ENCODE measurements around the gene USP49.

The USP49 gene

GRCh38 chr6:41892921-41893564, 2.1 kb downstream of the USP49 start:
- Histone ChIP-seq H3K4me2 (ENCODE audit: low read length) (no peak overlapping the region), H3K27me3 (ENCODE audit: control insufficient read depth, insufficient read depth, low read length) (no peaks in the 10 kb centered on the region), H3K4me3 (ENCODE audit: low read length) (no peak overlapping the region), H3K9ac (ENCODE audit: low read depth, low read length) (no peak overlapping the region), H3K36me3 (ENCODE audit: insufficient read depth, low read length) (no peaks in the 10 kb centered on the region), H3K9me3 (replicated peaks; ENCODE audit: low read length) (no peaks in the 10 kb centered on the region), H3K4me1 (ENCODE audit: control insufficient read depth, insufficient read depth, low read length) (peaks cover 13% of the 10 kb centered on the region)

- no peak overlapping the region for H3K4me3 ChIP-seq (ENCODE audit: low read length)
- H3K36me3 ChIP-seq (ENCODE audit: insufficient read depth, low read length), result no peaks in the 10 kb centered on the region
- H3K9ac ChIP-seq (ENCODE audit: low read depth, low read length), result no peak overlapping the region
- H3K4me2 ChIP-seq (ENCODE audit: low read length), result no peak overlapping the region
- no peaks in the 10 kb centered on the region for H3K27me3 ChIP-seq (ENCODE audit: control insufficient read depth, insufficient read depth, low read length)
- no peaks in the 10 kb centered on the region for H3K4me1 ChIP-seq (ENCODE audit: control insufficient read depth, insufficient read depth, low read length)
- no peaks in the 10 kb centered on the region for H3K9me3 ChIP-seq (replicated peaks; ENCODE audit: low read length)
These were observed 7.8 kb downstream of the USP49 start for GRCh38 chr6:41887331-41887751.

GRCh38 chr6:41885930-41886329, 9.2 kb downstream of the USP49 start:
- Histone ChIP-seq H3K4me2 (ENCODE audit: low read length) (no peak overlapping the region), H3K36me3 (ENCODE audit: insufficient read depth, low read length) (no peaks in the 10 kb centered on the region), H3K4me3 (ENCODE audit: low read length) (no peak overlapping the region)

GRCh38 chr6:41884957-41885356, 10.2 kb downstream of the USP49 start:
- Histone ChIP-seq H3K9ac (ENCODE audit: low read depth, low read length) (no peak overlapping the region), H3K4me3 (ENCODE audit: low read length) (no peak overlapping the region), H3K4me1 (ENCODE audit: control insufficient read depth, insufficient read depth, low read length) (peaks cover 7% of the 10 kb centered on the region), H3K9me3 (replicated peaks; ENCODE audit: low read length) (no peaks in the 10 kb centered on the region), H3K27me3 (ENCODE audit: control insufficient read depth, insufficient read depth, low read length) (no peaks in the 10 kb centered on the region), H3K4me2 (ENCODE audit: low read length) (no peak overlapping the region), H3K36me3 (ENCODE audit: insufficient read depth, low read length) (no peaks in the 10 kb centered on the region)

More at GRCh38 chr6:41885930-41886329, 9.2 kb downstream of the USP49 start:
- Histone ChIP-seq H3K9ac (ENCODE audit: low read depth, low read length) (no peak overlapping the region), H3K9me3 (replicated peaks; ENCODE audit: low read length) (no peaks in the 10 kb centered on the region), H3K4me1 (ENCODE audit: control insufficient read depth, insufficient read depth, low read length) (peaks cover 7% of the 10 kb centered on the region), H3K27me3 (ENCODE audit: control insufficient read depth, insufficient read depth, low read length) (no peaks in the 10 kb centered on the region)

GRCh38 chr6:41881506-41881905, 13.7 kb downstream of the USP49 start:
- Histone ChIP-seq H3K4me3 (ENCODE audit: low read length) (no peak overlapping the region), H3K9ac (ENCODE audit: low read depth, low read length) (no peak overlapping the region), H3K27me3 (ENCODE audit: control insufficient read depth, insufficient read depth, low read length) (no peaks in the 10 kb centered on the region)

GRCh38 chr6:41878961-41879405, 16.2 kb downstream of the USP49 start:
- H3K4me2 ChIP-seq (ENCODE audit: low read length), result peak overlapping the region; percentile 72
- H3K9me3 ChIP-seq (replicated peaks; ENCODE audit: low read length), result no peaks in the 10 kb centered on the region
- H3K4me1 ChIP-seq (ENCODE audit: control insufficient read depth, insufficient read depth, low read length), result peaks cover 31% of the 10 kb centered on the region
- peak overlapping the region; percentile 61 for H3K9ac ChIP-seq (ENCODE audit: low read depth, low read length)
- H3K36me3 ChIP-seq (ENCODE audit: insufficient read depth, low read length), result no peaks in the 10 kb centered on the region
- peak overlapping the region; percentile 30 for H3K4me3 ChIP-seq (ENCODE audit: low read length)
- no peaks in the 10 kb centered on the region for H3K27me3 ChIP-seq (ENCODE audit: control insufficient read depth, insufficient read depth, low read length)

More at GRCh38 chr6:41881506-41881905, 13.7 kb downstream of the USP49 start:
- H3K9me3 ChIP-seq (replicated peaks; ENCODE audit: low read length), result no peaks in the 10 kb centered on the region
- H3K4me2 ChIP-seq (ENCODE audit: low read length), result no peak overlapping the region
- H3K36me3 ChIP-seq (ENCODE audit: insufficient read depth, low read length), result no peaks in the 10 kb centered on the region
- peaks cover 31% of the 10 kb centered on the region for H3K4me1 ChIP-seq (ENCODE audit: control insufficient read depth, insufficient read depth, low read length)

- H3K4me1 ChIP-seq (ENCODE audit: control insufficient read depth, insufficient read depth, low read length), result peaks cover 31% of the 10 kb centered on the region
- no peaks in the 10 kb centered on the region for H3K27me3 ChIP-seq (ENCODE audit: control insufficient read depth, insufficient read depth, low read length)
- H3K36me3 ChIP-seq (ENCODE audit: insufficient read depth, low read length), result no peaks in the 10 kb centered on the region
- H3K4me2 ChIP-seq (ENCODE audit: low read length), result peak overlapping the region; percentile 72
- H3K9ac ChIP-seq (ENCODE audit: low read depth, low read length), result peak overlapping the region; percentile 61
- peak overlapping the region; percentile 50 for H3K4me3 ChIP-seq (ENCODE audit: low read length)
- H3K9me3 ChIP-seq (replicated peaks; ENCODE audit: low read length), result no peaks in the 10 kb centered on the region
These were observed 16.9 kb downstream of the USP49 start for GRCh38 chr6:41878246-41878645.

- H3K4me1 ChIP-seq (ENCODE audit: control insufficient read depth, insufficient read depth, low read length), result peaks cover 31% of the 10 kb centered on the region
- H3K27me3 ChIP-seq (ENCODE audit: control insufficient read depth, insufficient read depth, low read length), result no peaks in the 10 kb centered on the region
- no peak overlapping the region for H3K9ac ChIP-seq (ENCODE audit: low read depth, low read length)
- no peak overlapping the region for H3K4me3 ChIP-seq (ENCODE audit: low read length)
- no peaks in the 10 kb centered on the region for H3K36me3 ChIP-seq (ENCODE audit: insufficient read depth, low read length)
- H3K9me3 ChIP-seq (replicated peaks; ENCODE audit: low read length), result no peaks in the 10 kb centered on the region
- no peak overlapping the region for H3K4me2 ChIP-seq (ENCODE audit: low read length)
These were observed 18.0 kb downstream of the USP49 start for GRCh38 chr6:41877051-41877680.

- H3K4me2 ChIP-seq (ENCODE audit: low read length), result no peak overlapping the region
- H3K4me1 ChIP-seq (ENCODE audit: control insufficient read depth, insufficient read depth, low read length), result peaks cover 24% of the 10 kb centered on the region
- H3K27me3 ChIP-seq (ENCODE audit: control insufficient read depth, insufficient read depth, low read length), result no peaks in the 10 kb centered on the region
- H3K4me3 ChIP-seq (ENCODE audit: low read length), result no peak overlapping the region
- no peaks in the 10 kb centered on the region for H3K9me3 ChIP-seq (replicated peaks; ENCODE audit: low read length)
- H3K36me3 ChIP-seq (ENCODE audit: insufficient read depth, low read length), result no peaks in the 10 kb centered on the region
- H3K9ac ChIP-seq (ENCODE audit: low read depth, low read length), result no peak overlapping the region
These were observed 20.4 kb downstream of the USP49 start for GRCh38 chr6:41874741-41875140.

GRCh38 chr6:41872147-41872546, 23.0 kb downstream of the USP49 start:
- H3K4me3 ChIP-seq (ENCODE audit: low read length), result no peak overlapping the region
- no peak overlapping the region for H3K4me2 ChIP-seq (ENCODE audit: low read length)
- H3K27me3 ChIP-seq (ENCODE audit: control insufficient read depth, insufficient read depth, low read length), result no peaks in the 10 kb centered on the region
- H3K36me3 ChIP-seq (ENCODE audit: insufficient read depth, low read length), result no peaks in the 10 kb centered on the region
- H3K9me3 ChIP-seq (replicated peaks; ENCODE audit: low read length), result no peaks in the 10 kb centered on the region
- H3K9ac ChIP-seq (ENCODE audit: low read depth, low read length), result no peak overlapping the region
- H3K4me1 ChIP-seq (ENCODE audit: control insufficient read depth, insufficient read depth, low read length), result peaks cover under 1% of the 10 kb centered on the region

- Histone ChIP-seq H3K27me3 (ENCODE audit: control insufficient read depth, insufficient read depth, low read length) (no peaks in the 10 kb centered on the region), H3K4me1 (ENCODE audit: control insufficient read depth, insufficient read depth, low read length) (no peaks in the 10 kb centered on the region), H3K9ac (ENCODE audit: low read depth, low read length) (no peak overlapping the region), H3K36me3 (ENCODE audit: insufficient read depth, low read length) (no peaks in the 10 kb centered on the region), H3K4me3 (ENCODE audit: low read length) (no peak overlapping the region), H3K9me3 (replicated peaks; ENCODE audit: low read length) (no peaks in the 10 kb centered on the region), H3K4me2 (ENCODE audit: low read length) (no peak overlapping the region)
These were observed 23.5 kb downstream of the USP49 start for GRCh38 chr6:41871691-41872090.

GRCh38 chr6:41859356-41859755, 35.8 kb downstream of the USP49 start:
- Histone ChIP-seq H3K9me3 (replicated peaks; ENCODE audit: low read length) (no peaks in the 10 kb centered on the region), H3K4me1 (ENCODE audit: control insufficient read depth, insufficient read depth, low read length) (no peaks in the 10 kb centered on the region), H3K4me3 (ENCODE audit: low read length) (no peak overlapping the region), H3K4me2 (ENCODE audit: low read length) (no peak overlapping the region), H3K9ac (ENCODE audit: low read depth, low read length) (no peak overlapping the region), H3K27me3 (ENCODE audit: control insufficient read depth, insufficient read depth, low read length) (no peaks in the 10 kb centered on the region), H3K36me3 (ENCODE audit: insufficient read depth, low read length) (no peaks in the 10 kb centered on the region)

Data from skeletal muscle satellite cell (primary cell).